ENCODE results near the gene TTC33.
"Not testable (repeated sequence)": the region's sequence is repeated elsewhere in the genome, so short reads cannot be mapped to it uniquely, and the experiment has no call there.

Gene TTC33

DNA sequence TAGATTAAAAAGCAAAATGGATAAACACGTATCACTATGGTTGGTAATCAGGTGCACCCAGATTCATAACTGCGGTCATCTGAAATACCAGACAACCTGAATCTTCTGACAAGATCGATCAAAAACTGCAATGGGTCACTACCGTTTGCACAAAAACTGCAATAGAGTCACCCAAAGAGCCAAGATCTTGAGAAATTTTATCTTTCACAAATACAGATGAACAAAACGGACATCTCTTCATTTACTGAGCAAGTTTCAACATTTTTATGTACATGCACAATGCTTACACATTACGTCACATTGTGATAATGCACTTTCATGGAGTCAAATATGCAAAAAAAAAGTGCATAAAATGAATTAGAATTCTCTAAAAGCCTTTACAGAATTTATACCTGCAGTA, 23.8 kb upstream of the TTC33 start:
- no peak for DNase-seq

DNA sequence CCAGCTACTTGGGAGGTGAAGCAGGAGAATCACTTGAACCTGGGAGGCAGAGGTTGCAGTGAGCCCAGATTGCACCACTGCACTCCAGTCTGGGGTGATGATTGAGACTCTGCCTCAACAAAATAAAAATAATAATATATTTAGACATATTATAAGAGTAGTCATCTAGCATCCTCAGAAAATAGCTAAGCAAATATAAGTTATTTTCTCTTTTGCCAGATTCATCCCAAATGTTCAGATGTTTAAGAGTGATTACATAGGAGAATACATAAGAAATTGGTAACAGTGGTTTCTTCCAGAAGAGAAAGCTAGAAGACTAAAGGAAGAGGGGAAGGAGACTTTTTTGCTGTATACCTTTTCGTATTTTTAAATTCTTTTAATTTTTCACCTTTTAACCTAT, 22.4 kb upstream of the TTC33 start:
- no peak for DNase-seq

DNA sequence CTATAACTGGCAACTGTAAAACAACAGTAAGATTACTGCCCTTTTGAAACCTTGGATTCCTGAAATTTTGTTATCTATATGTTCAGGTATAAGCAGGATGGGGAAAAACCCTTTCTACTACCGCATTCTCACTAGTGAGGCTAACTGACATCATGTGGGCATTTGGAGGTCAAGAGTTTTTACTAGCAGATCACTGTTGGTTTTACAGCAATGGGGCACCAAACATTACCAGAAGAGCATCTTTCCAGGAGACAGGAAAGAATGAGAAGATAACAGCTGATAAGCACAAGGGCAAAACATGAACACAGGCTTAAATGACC, 20.9 kb upstream of the TTC33 start:
- no peak for DNase-seq

DNA sequence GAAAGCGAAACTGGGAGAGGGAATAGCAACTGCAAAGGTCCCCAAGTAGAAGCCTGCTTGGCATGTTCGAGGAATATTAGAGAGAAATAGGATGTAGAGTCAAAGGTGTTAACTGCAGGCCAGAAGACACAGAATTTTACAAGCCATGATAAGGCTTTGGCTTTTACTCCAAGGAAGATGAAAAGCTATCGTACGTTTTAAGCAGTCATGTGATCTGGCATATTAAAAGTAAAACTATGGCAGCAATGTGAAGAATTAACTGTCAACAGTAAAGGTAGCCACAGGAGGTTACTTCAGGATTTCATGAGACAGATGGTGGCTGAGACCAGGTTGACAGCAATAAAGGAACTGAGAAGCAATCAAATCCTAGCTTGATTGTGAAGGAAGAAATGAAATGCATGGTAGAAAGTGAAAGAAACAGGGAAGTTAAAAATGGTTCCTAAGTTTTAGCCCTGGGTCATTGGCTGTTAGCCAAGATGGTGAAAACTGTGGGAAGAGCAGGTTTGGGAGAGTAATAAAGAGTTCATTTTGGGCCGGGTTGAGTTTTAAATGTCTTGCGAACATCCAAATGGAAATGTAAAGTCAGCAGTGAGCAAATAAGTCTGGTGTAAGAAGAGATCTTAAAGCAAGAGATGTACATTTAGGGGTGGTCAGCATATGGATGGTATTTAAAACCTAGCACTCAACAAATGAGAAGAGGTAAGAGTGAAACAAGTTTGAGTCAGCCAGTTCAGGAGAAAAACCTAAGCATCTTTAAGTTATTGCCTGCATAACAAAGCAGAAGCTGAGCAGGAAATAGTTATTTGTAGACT, 20.3 kb upstream of the TTC33 start:
- no peak for DNase-seq

DNA sequence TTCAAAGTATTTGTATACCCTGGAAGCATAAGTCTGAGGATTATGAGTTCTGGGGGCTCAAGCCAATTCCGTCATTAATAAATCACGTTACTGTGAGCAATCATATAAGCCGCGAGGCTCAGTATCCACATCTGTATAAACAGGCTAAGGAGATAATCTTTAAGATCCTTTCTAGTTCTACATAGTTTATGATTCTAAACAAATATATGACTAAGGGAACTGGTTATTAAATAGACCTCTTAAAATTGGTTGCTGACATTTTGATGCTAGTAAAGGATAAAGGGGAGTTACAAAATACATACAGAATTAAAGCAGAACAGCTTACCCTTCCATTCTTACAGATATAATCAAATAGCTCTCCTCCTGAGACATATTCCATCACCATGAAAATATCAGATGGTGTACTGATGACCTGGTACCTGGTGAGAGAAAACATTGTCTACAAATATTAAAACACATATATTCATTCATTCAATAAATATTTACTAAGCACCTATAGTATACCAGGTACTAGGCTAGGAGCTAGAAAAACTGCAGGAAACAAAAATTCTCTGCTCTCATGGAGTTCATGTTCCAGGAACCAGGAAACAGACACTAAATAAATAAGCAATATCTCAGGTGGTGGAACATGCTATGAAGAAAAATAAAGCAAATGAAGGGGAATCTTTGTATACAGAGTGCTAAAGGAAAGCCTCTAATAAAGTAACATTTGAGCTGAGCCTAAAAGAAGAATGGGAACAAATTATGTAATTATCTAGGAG, 19.5 kb upstream of the TTC33 start:
- DNase-seq, result no peak

DNA sequence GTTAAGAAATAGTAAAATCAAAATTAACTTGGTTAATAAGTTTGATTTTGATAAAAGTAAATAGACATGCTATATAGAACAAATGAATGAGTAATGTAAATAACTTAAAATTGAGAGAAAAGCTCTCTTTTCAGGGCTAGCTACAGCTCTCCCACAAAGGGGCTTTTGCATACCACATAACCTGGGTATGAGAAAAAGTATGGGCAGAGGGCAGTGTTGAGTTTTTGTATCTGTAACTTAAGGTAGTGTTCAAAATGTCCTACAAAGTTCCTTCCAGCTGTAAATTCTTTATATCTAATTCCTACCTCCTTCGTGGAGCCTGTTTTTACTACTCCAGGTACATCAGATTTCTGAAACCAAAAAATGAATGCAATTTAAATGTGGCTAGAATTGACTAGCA, 18.9 kb upstream of the TTC33 start:
- no peak for DNase-seq

DNA sequence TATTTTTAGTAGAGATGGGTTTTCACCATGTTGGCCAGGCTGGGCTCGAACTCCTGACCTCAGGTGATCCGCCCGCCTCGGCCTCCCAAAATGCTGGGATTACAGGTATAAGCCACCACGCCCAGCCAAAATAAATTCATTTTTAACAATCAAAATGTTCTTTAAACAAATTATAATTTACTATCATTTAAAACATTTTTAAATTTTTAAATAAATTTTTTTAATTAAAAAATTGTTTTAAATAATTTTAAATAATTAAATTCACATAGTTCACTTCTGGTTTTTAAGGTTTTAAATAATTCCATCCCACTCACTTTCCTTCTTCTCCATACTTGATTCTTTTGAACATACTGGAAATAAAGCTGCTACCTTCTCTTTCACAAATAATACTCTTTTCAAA, 15.0 kb upstream of the TTC33 start:
- no peak for DNase-seq

DNA sequence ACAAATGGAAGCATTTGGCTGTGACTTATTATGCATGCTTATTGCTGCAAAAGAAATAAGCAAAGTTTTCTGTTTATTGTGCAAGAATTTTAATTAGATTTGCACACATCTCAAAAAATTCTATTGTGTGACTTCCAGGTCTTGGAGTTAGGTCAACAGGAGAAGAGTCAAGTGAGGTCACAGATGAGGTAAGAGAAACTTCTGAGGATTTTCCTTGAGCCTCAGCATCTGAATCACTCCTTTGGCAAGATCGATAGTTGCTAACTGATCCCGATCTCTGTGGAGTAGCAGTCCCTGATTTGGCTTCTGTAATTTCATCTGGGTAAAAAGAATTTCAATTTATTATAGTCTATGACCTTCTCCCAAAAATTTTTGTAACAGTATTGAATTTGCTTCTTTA, 6.9 kb upstream of the TTC33 start:
- no peak for DNase-seq

DNA sequence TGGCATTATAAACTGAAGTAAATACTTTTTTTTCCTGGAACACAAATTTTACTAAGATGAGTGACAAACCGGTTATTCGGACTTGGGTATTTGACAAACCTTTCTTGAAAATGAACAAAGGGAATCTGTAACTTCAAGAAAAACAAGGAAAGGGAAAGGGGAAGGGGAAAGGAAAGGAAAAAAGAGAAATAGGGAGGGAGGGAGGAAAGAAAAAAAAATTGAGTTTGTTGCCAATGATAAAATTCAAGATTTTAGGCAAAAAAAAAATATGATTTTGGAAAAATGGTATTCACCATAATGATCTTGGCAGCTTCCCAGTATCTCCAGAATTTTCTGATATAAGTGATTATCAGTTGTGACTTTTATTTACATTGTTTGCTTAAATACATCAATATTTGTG, 1.6 kb upstream of the TTC33 start:
- DNase-seq, result no peak

DNA sequence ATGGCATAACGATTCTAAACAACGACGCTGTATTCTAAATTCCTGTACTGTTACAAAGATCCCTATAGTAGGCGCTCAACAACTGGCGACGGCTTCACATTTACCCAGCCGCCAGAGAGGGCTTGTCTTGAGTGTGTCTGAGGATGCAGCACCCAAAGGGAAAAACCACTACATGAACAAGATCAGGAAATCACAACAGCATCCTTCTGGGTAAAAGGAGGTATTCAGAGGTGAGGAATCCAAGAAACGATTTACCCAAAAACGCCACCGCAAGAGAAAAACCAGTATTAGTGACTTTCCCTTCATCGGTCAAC, 711 bp downstream of the TTC33 start:
- peak; percentile 88 for DNase-seq

DNA sequence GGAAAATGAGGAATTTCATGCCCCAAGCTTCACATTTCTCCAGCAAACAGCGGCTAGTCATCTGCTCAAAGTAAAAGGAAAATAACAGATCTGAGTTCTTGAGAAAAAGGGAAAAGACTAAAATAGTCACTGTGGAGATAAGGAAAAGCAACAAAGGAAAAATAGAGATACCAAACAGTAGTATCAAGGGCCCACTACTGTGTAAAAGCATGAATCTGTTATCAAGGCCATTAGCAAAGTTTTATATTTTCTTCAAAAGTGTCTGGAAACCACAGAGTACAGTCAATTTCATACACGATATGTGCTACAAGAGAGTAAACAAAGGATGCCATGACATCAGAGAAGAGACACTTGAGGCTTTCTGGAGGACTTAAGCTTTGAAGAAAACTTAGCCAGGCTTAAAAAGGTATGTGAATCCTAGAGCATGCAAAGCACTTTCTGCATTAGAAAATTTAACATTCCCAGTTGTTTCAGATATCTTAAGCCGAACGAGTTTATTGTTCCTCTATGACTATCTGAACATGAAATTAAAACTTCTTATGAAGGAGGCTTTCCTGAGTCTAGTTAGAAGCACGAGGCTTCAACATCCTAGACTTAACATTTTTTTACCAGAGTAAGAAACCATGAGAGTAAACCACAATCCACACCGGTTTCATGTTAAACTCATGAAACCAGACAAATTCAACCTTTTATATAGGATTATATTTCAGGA, 1.2 kb downstream of the TTC33 start:
- DNase-seq, result no peak

DNA sequence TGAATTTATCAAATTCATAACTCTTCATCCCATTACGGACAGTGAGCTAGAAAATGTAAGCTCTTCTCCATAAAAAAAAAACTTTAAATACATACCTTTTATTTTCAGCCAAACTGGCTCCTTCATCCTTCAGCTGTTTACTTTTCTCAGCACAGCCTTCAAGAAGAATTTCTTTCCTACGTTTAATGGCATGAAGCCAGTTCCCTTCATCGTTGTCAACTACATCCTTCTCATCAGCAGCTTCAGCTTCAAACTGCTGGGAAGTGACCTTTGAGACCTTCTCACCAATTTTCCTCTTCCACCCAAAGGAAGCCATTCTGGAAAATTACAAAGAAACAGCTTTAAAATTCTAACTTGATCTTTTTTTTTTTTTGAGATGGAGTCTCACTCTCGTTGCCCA, 9.1 kb downstream of the TTC33 start:
- DNase-seq, result no peak

DNA sequence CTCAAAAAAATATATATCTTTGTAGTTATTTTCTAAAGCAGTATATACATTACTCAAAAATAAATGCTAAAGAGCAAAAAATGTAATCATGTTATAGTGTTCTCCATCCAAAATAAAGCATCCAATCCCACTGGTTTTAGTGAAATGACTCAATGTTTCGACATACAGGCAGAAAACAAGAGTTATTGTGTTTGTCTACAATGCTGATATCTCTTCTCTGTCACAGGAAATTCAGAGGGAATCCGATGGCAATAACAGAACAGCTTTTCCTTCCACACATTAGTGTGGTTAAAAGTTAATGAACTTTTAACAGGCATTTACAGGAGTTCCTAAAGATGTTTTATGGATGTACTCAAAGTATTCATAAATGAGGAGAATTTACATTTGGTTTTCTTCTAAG, 12.0 kb downstream of the TTC33 start:
- no peak for DNase-seq

DNA sequence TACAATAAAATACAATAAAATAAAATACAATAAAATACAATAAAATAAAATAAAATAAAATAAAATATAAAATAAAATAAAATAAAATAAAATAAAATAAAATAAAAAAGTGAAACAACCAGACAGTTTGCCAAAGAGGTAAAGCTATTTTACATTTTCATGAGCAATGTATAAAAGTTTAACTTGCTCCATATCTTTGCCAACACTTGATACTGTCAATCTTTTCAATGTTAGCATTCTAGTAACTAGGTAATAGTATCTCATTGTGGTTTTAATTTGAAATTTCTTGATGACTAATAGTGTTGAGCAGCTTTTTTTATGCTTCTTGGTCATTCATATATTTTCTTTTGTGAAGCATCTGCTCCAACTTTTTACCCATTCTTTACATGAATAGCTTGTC, 17.3 kb downstream of the TTC33 start:
- DNase-seq, result no peak

DNA sequence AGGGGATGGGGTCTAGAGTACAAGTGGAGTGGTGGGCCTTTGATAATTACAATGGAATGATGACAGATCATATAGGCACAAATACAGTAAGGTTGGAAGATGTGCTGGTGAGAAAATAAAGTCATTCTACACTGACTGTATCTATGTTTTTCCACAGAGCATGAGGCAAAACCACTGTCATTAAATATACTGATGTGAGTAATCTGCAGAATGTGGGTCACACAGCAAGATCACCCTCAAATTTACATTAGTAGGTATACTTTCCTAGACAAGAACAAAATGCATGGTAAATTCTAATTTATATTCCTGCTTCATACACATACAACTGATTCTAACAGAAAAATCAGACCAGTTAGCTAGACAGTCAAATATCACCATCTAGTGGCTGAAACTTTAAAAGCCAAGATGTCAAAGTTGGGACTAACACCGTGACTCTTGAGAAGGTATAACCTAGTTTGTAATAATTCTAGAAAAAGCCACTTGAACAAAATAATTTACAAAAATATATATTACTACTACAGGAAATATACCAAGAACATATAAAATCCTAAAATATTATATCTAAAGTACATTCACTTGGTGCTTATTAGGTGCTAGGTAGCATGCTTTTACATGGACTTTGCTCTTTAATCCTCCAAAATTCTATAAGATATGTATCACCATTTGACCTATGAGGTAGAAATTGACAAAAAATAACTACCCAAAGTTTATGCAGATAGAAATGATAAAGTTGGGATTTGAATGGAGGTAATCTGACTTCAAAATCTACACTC, 19.5 kb downstream of the TTC33 start:
- DNase-seq, result peak; percentile 51

DNA sequence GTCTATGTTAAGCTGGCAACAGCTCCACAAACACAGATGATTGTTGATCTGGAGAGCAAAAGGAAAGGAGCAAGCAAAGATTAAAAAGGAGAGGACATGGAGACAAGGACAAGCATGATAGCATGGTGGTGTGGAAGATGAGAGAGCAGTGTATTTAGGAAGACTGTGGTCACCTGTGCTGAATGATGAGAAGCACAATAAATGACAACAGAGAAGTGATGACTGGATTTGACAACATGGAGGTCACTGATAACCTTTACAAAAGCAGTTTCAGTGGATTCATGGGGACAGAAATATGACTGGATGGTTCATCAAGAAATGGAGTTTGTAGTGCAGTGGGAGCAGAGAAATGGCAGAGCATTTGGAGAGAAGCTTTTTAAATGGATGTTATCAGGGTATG, 20.2 kb downstream of the TTC33 start:
- DNase-seq, result no peak

DNA sequence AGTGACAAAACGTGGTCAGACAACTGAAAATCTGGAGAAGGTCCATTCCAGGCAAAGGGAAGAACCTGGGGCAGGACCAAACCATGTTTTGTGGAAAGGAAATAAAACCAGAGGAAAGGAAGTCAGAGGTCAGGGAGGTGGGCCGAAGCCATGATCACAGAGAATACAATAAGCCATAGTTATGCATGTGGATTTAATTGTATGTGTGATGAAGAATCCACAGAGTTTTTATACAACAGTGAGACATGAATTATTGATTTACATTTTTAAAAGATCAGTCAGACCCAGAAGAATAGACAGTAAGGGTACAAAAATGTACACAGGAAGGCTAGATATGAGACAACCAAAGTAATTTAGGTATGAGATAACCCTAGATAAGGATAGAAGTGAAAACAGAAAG, 20.8 kb downstream of the TTC33 start:
- DNase-seq, result no peak

DNA sequence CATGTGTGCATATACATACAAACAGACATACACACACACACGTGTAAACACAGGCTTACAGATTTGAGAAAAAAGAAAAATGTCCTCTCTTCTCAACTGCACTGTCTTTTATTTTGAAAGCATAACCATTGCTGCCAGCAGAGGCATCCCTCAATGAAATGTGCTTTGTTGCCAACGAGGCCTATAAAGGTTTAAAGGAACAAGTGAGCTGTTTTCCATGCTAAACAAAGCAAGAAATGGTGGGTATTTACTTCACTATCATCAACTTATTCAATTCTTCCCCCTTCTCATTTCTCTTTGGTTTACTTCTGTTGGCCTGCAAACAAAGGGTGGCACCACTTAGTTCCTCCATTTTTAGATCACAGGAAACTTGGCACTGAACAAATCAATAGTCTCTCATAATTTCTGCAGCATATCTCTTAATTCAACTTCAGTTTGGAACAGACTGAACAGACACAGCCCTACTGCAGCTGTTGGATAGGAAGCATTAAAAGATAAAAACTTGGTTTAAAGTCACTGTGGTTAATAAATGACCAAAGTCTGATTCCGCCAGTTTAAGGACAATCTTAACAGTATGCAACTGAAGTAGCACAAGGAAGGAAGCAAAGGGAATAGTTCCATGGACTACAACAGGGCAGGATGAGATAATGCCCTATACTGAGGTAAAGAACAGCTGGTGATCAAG, 21.7 kb downstream of the TTC33 start:
- DNase-seq, result no peak

DNA sequence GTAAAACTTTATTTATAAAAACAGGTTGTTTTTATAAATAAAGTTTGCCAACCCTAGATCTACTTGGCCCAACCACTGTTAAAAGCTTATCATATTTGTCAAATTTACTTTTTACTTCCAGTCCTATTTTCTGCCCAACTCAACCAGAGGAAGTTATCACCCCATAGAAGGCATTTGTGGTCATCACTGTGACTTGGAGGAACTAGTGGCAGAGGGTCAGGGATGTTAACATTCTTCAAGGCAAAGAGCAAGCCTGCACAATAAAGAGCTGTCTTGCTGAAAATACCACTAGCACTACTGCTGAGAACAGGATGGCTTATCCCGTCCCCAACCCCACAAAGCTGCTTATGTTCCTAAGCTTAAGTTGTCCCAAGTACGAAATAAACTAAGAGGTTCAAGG, 22.3 kb downstream of the TTC33 start:
- DNase-seq, result no peak

DNA sequence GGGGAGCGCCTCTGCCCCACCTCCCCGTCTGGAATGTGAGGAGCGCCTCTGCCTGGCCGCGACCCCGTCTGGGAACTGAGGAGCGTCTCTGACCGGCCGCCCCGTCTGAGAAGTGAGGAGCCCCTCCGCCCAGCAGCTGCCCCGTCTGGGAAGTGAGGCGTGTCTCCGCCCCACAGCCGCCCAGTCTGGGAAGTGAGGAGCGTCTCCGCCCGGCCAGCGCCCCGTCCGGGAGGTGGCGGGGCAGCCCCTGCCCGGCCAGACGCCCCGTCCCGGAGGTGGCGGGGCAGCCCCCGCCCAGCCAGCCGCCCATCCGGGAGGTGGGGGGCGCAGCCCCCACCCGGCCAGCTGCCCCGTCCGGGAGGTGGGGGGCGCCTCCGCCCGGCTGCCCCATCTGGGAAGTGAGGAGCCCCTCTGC, 33.3 kb downstream of the TTC33 start:
- not testable (repeated sequence) for DNase-seq

DNA sequence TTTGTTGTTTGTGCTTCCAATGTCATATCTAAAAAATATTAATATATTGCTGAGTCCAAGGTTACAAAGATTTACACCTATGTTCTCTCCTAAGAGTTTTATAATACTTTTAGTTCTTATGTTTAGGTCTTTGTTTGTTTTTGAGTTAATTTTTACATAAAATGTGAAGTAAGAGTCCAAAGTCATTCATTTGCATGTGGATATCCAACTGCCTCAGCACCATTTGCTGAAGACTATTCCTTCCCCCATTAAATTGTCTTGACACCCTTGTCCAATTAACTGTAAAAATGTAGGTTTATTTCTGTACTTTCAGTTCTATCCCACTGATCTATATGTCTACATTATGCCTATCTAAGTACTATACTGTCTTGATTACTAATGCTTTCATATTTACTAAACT, 35.7 kb downstream of the TTC33 start:
- no peak for DNase-seq

DNA sequence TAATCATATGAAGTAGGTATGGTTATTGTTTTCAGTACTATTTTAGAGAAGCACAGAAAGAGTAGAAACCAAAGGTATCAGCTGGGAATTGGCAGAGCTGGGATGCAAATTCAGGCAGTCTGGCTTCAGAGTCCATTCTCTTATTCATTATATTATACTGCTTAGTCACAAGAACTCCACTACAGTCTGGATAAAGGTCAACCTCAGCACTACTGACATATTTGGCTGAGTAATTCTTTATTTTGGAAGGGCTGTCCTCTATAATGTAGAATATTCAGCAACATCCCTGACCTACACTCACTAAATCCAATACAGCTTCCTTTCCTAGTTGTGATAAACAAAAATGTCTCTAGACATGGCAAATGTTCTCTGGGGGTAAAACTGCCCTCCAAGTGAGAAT, 38.5 kb downstream of the TTC33 start:
- DNase-seq, result no peak

DNA sequence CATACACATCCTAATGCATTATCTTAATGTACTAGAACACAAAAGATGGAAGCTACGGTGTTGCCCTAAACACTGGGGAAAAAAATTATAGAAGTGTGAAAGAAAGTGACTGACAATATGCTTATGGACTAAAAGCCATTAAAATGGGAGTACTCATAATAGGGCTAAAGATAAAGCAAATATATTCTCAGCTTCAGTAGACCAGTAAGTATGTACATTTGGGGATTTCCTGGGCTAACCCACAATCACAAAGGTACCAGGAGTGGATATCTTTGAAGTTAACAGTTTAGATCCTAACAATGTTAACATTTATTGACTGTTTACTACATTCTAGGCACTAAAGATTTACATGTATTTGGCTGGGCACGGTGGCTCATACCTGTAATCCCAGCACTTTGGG, 39.2 kb downstream of the TTC33 start:
- DNase-seq, result no peak

All from NCI-H1694 treated with DMSO at 0.1 percent for 48 hours (cell line).